WERI-Rb-1 (cell line): Measurements from ENCODE around the gene DNAH3.

ENCODE experiments used
- DNase-seq: peaks from one replicate; pipeline ENCODE4 v3.0.0-alpha.2; 2020
- H3K27ac ChIP-seq: fragments of 250-450 bp; sonication (Bioruptor Pico); 2 replicates; pipeline ENCODE4 v1.5.1; 2020; ENCODE audit warnings: mild to moderate bottlenecking, moderate library complexity
- H3K27me3 ChIP-seq: fragments of 250-450 bp; sonication (Bioruptor Pico); 2 replicates; pipeline ENCODE4 v1.5.1; 2021; ENCODE audit warnings: mild to moderate bottlenecking, low read depth, moderate library complexity; ENCODE audit not compliant: insufficient read depth, severe bottlenecking
- H3K36me3 ChIP-seq: fragments of 250-450 bp; sonication (Bioruptor Pico); 2 replicates; pipeline ENCODE4 v1.5.1; 2020; ENCODE audit warnings: mild to moderate bottlenecking, moderate library complexity
- H3K4me3 ChIP-seq: 2 replicates; pipeline ENCODE4 v1.5.1; 2011; ENCODE audit warnings: low read depth, mild to moderate bottlenecking, control low read depth, low read length
- H3K9me3 ChIP-seq: fragments of 250-450 bp; sonication (Bioruptor Pico); 2 replicates; pipeline ENCODE4 v1.5.1; 2021; ENCODE audit warnings: mild to moderate bottlenecking, moderate library complexity; ENCODE audit not compliant: severe bottlenecking
- CTCF ChIP-seq: IDR thresholded peaks from 2 replicates; pipeline ENCODE4 v1.5.1; 2011; ENCODE audit warnings: low read depth, mild to moderate bottlenecking, control low read depth, inconsistent platforms, low read length

The DNAH3 gene

GRCh38 chr16:20954574-20954973 lies 196.1 kb downstream of the DNAH3 start:
- no peak for TF ChIP-seq CTCF

GRCh38 chr16:20952139-20952920 lies 198.3 kb downstream of the DNAH3 start:
- H3K9me3 ChIP-seq: no peaks in the 10 kb centered on the region
- no peaks in the 10 kb centered on the region for H3K27me3 ChIP-seq
- H3K27ac ChIP-seq: no peak overlapping the region
- no peak for TF ChIP-seq CTCF
- no peak overlapping the region for H3K4me3 ChIP-seq
- DNase-seq: no peak
- no peaks in the 10 kb centered on the region for H3K36me3 ChIP-seq

More at GRCh38 chr16:20954574-20954973, 196.1 kb downstream of the DNAH3 start:
- Histone ChIP-seq H3K36me3 (no peaks in the 10 kb centered on the region), H3K4me3 (no peak overlapping the region), H3K27ac (no peak overlapping the region), H3K27me3 (no peaks in the 10 kb centered on the region), H3K9me3 (no peaks in the 10 kb centered on the region)
- no peak for DNase-seq

- Histone ChIP-seq H3K4me3 (no peak overlapping the region), H3K9me3 (no peaks in the 10 kb centered on the region), H3K27me3 (no peaks in the 10 kb centered on the region), H3K27ac (no peak overlapping the region), H3K36me3 (no peaks in the 10 kb centered on the region)
- no peak for TF ChIP-seq CTCF
- no peak for DNase-seq
Measured at GRCh38 chr16:20950294-20950693, 200.4 kb downstream of the DNAH3 start.

- no peak overlapping the region for H3K4me3 ChIP-seq
- no peaks in the 10 kb centered on the region for H3K9me3 ChIP-seq
- TF ChIP-seq CTCF: no peak
- no peak overlapping the region for H3K27ac ChIP-seq
- DNase-seq: no peak
- no peaks in the 10 kb centered on the region for H3K27me3 ChIP-seq
- H3K36me3 ChIP-seq: no peaks in the 10 kb centered on the region
Measured at GRCh38 chr16:20949660-20950059, 201.0 kb downstream of the DNAH3 start.

- H3K4me3 ChIP-seq: no peak overlapping the region
- DNase-seq: no peak
- no peaks in the 10 kb centered on the region for H3K9me3 ChIP-seq
- TF ChIP-seq CTCF: no peak
- no peak overlapping the region for H3K27ac ChIP-seq
- no peaks in the 10 kb centered on the region for H3K36me3 ChIP-seq
- no peaks in the 10 kb centered on the region for H3K27me3 ChIP-seq
Measured at GRCh38 chr16:20948444-20948843, 202.2 kb downstream of the DNAH3 start.
